IPS DF 4.7 (cell line): Measurements from ENCODE around the gene BCL11B.

Experiments
- DNase-seq: peaks from one replicate; pipeline ENCODE4 v3.0.0-alpha.2; 2013; ENCODE audit warnings: low spot score; ENCODE audit errors: extremely low read depth

Gene BCL11B

GRCh38 chr14:99268810-99269707 lies 2.9 kb downstream of the BCL11B start:
- no peak for DNase-seq

- DNase-seq: no peak
Observed at GRCh38 chr14:99267837-99268781, 3.9 kb downstream of the BCL11B start.

- DNase-seq: no peak
Observed at GRCh38 chr14:99267381-99267780, 4.6 kb downstream of the BCL11B start.

- DNase-seq: no peak
Observed at GRCh38 chr14:99266181-99267178, 5.5 kb downstream of the BCL11B start.

GRCh38 chr14:99265571-99265970 lies 6.4 kb downstream of the BCL11B start:
- no peak for DNase-seq

- no peak for DNase-seq
Observed at GRCh38 chr14:99264691-99265450, 7.1 kb downstream of the BCL11B start.

- DNase-seq: no peak
Observed at GRCh38 chr14:99263564-99264330, 8.2 kb downstream of the BCL11B start.

- no peak for DNase-seq
Observed at GRCh38 chr14:99262977-99263448, 9.0 kb downstream of the BCL11B start.

GRCh38 chr14:99261912-99262787 lies 9.8 kb downstream of the BCL11B start:
- DNase-seq: no peak

- DNase-seq: no peak
Observed at GRCh38 chr14:99260587-99261551, 11.1 kb downstream of the BCL11B start.

GRCh38 chr14:99260116-99260515 lies 11.9 kb downstream of the BCL11B start:
- no peak for DNase-seq

- DNase-seq: no peak
Observed at GRCh38 chr14:99258876-99259726, 12.9 kb downstream of the BCL11B start.

GRCh38 chr14:99258341-99258861 lies 13.6 kb downstream of the BCL11B start:
- no peak for DNase-seq

GRCh38 chr14:99257673-99258221 lies 14.2 kb downstream of the BCL11B start:
- DNase-seq: no peak

- DNase-seq: no peak
Observed at GRCh38 chr14:99257122-99257672, 14.8 kb downstream of the BCL11B start.
